ENCODE measurements around the gene REXO2. TPM values are rescaled to one million over a fixed set of nuclear protein-coding genes. Genes with fewer than 3 reads are reported as not detected.

REXO2 gene
- total and polyA plus RNA-seq, 2 donors (not counting 1 experiment from before 2014, with no cell fraction given): 27.7 to 37.2 TPM

DNA sequence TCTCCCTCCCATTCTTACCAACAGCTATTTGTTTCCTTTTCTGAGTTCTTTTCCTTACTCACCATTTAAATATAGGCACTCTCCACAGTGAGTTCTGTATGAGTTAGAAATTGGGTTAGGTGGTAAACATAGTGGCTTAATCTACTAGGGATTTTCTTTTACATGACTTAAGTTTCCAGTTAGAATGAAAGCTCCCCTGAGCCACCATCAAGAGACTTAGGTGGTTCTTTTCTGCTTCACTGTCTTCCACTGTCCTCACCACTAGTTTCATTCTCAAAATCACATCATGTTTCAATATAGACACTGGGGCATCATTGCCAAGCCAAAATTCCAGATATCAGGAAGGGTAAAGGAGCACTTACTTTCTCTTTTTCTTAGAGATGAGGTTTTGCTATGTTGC is 9.0 kb upstream of the REXO2 start:
- Histone ChIP-seq H3K4me1 (ENCODE audit: control insufficient read depth in 2 of 2, insufficient read depth in 2 of 2, low read length in 2 of 2) (no peaks in the 10 kb centered on the region), H2AFZ (ENCODE audit: insufficient read depth, low read depth, low read length, poor library complexity, severe bottlenecking) (no peak overlapping the region), H4K20me1 (ENCODE audit: control insufficient read depth, insufficient read depth, low read length, poor library complexity, severe bottlenecking) (no peaks in the 10 kb centered on the region), H3K27me3 (replicated peaks in 1 of 4; ENCODE audit: control extremely low read depth in 1 of 4, control insufficient read depth in 3 of 4, insufficient read depth in 4 of 4, low read length in 3 of 4) (no peaks in the 10 kb centered on the region), H3K9me3 (ENCODE audit: control extremely low read depth in 1 of 3, control insufficient read depth in 2 of 3, insufficient read depth in 1 of 3, low read length in 2 of 3) (peaks cover 0 to 2% (median 0%) of the 10 kb centered on the region in 3 donors), H3K36me3 (replicated peaks in 1 of 2; ENCODE audit: control extremely low read depth in 1 of 2, control insufficient read depth in 1 of 2, extremely low read depth in 1 of 2, insufficient read depth in 2 of 2, low read length in 1 of 2) (no peaks in the 10 kb centered on the region), H3K9ac (ENCODE audit: low read length) (no peak overlapping the region), H3K4me3 (ENCODE audit: control extremely low read depth in 1 of 5, extremely low read depth in 1 of 5, insufficient read depth in 1 of 5, low read depth in 2 of 5, low read length in 4 of 5) (no peak overlapping the region), H3K4me2 (replicated peaks; ENCODE audit: low read depth, low read length, poor library complexity, severe bottlenecking) (no peak overlapping the region), H3K79me2 (ENCODE audit: control insufficient read depth, insufficient read depth, low read length) (no peaks in the 10 kb centered on the region), H3K27ac (ENCODE audit: low read length in 2 of 2) (no peak overlapping the region)
- ATAC-seq (ENCODE audit: low read depth) (no peak), DNase-seq (no peak)
- CTCF ChIA-PET: no interaction called here
- intact Hi-C loops (cut with micrococcal nuclease): loop anchor here (10.0 kb wide), 1 partner anchor 1115 kb away; the partner anchor contains the start of gene TTC12
- no peaks in the 10 kb centered on the region for H3K27me3 Mint-ChIP-seq
- H3K4me3 Mint-ChIP-seq: no peak overlapping the region
- H3K4me1 Mint-ChIP-seq: no peaks in the 10 kb centered on the region
- no peak overlapping the region for H3K27ac Mint-ChIP-seq
- H3K9me3 Mint-ChIP-seq (ENCODE audit: insufficient read depth): no peaks in the 10 kb centered on the region
- POLR2A ChIA-PET: no interaction called here
- TF ChIP-seq, protein P1, sequence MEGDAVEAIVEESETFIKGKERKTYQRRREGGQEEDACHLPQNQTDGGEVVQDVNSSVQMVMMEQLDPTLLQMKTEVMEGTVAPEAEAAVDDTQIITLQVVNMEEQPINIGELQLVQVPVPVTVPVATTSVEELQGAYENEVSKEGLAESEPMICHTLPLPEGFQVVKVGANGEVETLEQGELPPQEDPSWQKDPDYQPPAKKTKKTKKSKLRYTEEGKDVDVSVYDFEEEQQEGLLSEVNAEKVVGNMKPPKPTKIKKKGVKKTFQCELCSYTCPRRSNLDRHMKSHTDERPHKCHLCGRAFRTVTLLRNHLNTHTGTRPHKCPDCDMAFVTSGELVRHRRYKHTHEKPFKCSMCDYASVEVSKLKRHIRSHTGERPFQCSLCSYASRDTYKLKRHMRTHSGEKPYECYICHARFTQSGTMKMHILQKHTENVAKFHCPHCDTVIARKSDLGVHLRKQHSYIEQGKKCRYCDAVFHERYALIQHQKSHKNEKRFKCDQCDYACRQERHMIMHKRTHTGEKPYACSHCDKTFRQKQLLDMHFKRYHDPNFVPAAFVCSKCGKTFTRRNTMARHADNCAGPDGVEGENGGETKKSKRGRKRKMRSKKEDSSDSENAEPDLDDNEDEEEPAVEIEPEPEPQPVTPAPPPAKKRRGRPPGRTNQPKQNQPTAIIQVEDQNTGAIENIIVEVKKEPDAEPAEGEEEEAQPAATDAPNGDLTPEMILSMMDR (IDR thresholded peaks at IDR 0.05): no peak
- no peak for TF ChIP-seq EZH2 (IDR thresholded peaks at IDR 0.05; ENCODE audit: borderline replicate concordance, insufficient read depth, low read depth, low read length, poor library complexity, severe bottlenecking)

DNA sequence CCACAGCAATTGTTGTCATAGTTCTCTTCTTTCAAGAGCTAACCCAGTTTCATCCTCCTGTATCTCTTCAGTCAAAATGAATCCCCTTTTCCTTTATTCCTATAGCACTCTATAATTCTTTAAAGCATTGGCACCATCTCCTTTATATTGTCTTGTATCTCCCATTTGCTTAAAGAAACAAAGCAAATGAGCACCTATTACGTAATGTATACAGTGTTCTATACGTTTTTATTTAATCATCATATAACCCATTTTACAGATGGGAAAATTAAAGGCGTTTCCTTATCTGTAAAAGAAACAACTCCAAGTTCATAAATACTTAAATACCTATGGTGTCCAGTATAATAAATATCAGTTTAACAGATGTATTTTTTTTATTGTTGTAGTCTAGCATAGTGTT is 6.4 kb upstream of the REXO2 start:
- ChIA-PET CTCF (no interaction called here), POLR2A (no interaction called here)
- no peak overlapping the region for H3K4me3 ChIP-seq (ENCODE audit: control extremely low read depth in 1 of 5, extremely low read depth in 1 of 5, insufficient read depth in 1 of 5, low read depth in 2 of 5, low read length in 4 of 5)
- H3K27ac ChIP-seq (ENCODE audit: low read length in 2 of 2): no peak overlapping the region
- no peaks in the 10 kb centered on the region for H3K4me1 ChIP-seq (ENCODE audit: control insufficient read depth in 2 of 2, insufficient read depth in 2 of 2, low read length in 2 of 2)
- Mint-ChIP-seq H3K4me3 (no peak overlapping the region), H3K27me3 (no peaks in the 10 kb centered on the region), H3K4me1 (no peaks in the 10 kb centered on the region), H3K9me3 (ENCODE audit: insufficient read depth) (no peaks in the 10 kb centered on the region), H3K27ac (no peak overlapping the region)
- intact Hi-C loops (cut with micrococcal nuclease): loop anchor here (10.0 kb wide), 1 partner anchor 1118 kb away; the partner anchor contains the start of gene TTC12
- H3K9ac ChIP-seq (ENCODE audit: low read length): no peak overlapping the region
- no peaks in the 10 kb centered on the region for H3K9me3 ChIP-seq (ENCODE audit: control extremely low read depth in 1 of 3, control insufficient read depth in 2 of 3, insufficient read depth in 1 of 3, low read length in 2 of 3)
- no peak overlapping the region for H2AFZ ChIP-seq (ENCODE audit: insufficient read depth, low read depth, low read length, poor library complexity, severe bottlenecking)
- no peak for DNase-seq
- no peak for ATAC-seq (ENCODE audit: low read depth)
- TF ChIP-seq EZH2 (IDR thresholded peaks at IDR 0.05; ENCODE audit: borderline replicate concordance, insufficient read depth, low read depth, low read length, poor library complexity, severe bottlenecking): no peak
- TF ChIP-seq, protein P1 (IDR thresholded peaks at IDR 0.05): no peak
- H3K36me3 ChIP-seq (replicated peaks in 1 of 2; ENCODE audit: control extremely low read depth in 1 of 2, control insufficient read depth in 1 of 2, extremely low read depth in 1 of 2, insufficient read depth in 2 of 2, low read length in 1 of 2): no peaks in the 10 kb centered on the region
- H4K20me1 ChIP-seq (ENCODE audit: control insufficient read depth, insufficient read depth, low read length, poor library complexity, severe bottlenecking): no peaks in the 10 kb centered on the region
- WGBS (ENCODE audit: insufficient coverage): no CpG with 5 or more reads among the region's 3 CpGs
- H3K79me2 ChIP-seq (ENCODE audit: control insufficient read depth, insufficient read depth, low read length): no peaks in the 10 kb centered on the region
- no peak overlapping the region for H3K4me2 ChIP-seq (replicated peaks; ENCODE audit: low read depth, low read length, poor library complexity, severe bottlenecking)
- H3K27me3 ChIP-seq (replicated peaks in 1 of 4; ENCODE audit: control extremely low read depth in 1 of 4, control insufficient read depth in 3 of 4, insufficient read depth in 4 of 4, low read length in 3 of 4): no peaks in the 10 kb centered on the region
